ENCODE results near the gene ZNF581. TPM values are rescaled to one million over a fixed set of nuclear protein-coding genes. Genes with fewer than 3 reads are reported as not detected.

Gene ZNF581
- total RNA-seq, 4 donors from 2014 or later, result 16.3 to 27.1 (median 20.2) TPM

DNA sequence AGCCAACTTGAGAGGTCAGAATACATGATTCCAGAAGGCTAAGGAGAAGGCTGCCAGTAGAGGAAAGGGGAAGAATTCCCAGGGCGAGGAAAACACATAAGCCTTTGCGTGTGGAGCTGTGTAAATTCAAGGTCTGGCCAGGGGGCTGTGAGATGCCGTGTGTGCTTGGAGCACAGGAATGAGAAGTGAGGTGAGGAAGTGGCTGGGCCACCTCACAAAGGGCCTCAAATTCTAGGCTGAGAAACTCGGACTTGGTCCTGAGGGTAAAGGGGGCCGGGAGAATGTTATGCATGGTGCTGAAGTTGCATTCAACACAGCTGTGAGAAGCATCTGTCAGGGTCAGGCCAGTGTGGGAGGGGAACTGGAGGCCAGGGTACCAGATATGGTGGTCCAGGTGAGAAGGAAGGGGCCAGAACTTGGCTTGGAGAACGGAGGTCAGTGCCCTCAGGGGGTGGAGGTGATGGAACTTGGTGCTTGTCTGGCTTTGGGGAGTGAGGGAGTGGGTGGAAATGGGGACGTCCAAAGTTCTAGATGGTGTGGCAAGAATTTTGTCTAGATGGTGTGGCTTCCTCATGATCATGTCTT, 7.5 kb upstream of the ZNF581 start:
- 63% methylated on average over 7 of the region's 7 CpGs for WGBS
- H3K27me3 ChIP-seq, result no peaks in the 10 kb centered on the region
- TF ChIP-seq EP300 (IDR thresholded peaks at IDR 0.05), result no peak
- H3K4me1 ChIP-seq, result peaks cover 74% of the 10 kb centered on the region
- H3K4me3 ChIP-seq, result peak overlapping the region; percentile 98
- H3K9me3 ChIP-seq, result no peaks in the 10 kb centered on the region
- no peak for DNase-seq (ENCODE audit: low spot score in 2 of 2)
- no peaks in the 10 kb centered on the region for H3K36me3 ChIP-seq
- H3K27ac ChIP-seq, result peak overlapping the region; percentile 99

DNA sequence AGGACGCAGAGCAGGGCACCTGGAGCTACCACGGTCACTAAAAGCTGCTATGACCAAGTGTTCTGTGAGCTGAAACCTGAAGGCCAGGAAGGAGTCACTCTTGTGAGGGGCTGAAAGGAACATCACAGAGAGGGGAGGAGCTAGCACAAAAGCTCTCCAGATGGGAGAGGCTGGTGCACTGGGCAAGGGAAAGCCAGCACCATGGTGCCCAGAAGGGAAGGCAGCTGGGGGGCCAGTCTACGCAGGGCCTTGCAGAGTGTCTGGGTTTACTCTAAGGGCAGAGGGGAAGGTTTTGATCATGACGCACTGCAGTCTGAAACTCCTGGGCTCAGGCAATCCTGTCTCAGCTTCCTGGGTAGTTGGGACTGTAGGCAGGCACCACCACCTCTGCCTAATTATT, 6.7 kb upstream of the ZNF581 start:
- no peaks in the 10 kb centered on the region for H3K9me3 ChIP-seq
- TF ChIP-seq POLR2A (IDR thresholded peaks at IDR 0.05) (no peak), POLR2AphosphoS5 (IDR thresholded peaks at IDR 0.05) (no peak), EP300 (IDR thresholded peaks at IDR 0.05) (no peak)
- TF ChIP-seq, protein P1, sequence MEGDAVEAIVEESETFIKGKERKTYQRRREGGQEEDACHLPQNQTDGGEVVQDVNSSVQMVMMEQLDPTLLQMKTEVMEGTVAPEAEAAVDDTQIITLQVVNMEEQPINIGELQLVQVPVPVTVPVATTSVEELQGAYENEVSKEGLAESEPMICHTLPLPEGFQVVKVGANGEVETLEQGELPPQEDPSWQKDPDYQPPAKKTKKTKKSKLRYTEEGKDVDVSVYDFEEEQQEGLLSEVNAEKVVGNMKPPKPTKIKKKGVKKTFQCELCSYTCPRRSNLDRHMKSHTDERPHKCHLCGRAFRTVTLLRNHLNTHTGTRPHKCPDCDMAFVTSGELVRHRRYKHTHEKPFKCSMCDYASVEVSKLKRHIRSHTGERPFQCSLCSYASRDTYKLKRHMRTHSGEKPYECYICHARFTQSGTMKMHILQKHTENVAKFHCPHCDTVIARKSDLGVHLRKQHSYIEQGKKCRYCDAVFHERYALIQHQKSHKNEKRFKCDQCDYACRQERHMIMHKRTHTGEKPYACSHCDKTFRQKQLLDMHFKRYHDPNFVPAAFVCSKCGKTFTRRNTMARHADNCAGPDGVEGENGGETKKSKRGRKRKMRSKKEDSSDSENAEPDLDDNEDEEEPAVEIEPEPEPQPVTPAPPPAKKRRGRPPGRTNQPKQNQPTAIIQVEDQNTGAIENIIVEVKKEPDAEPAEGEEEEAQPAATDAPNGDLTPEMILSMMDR (IDR thresholded peaks at IDR 0.05), result no peak
- WGBS, result 81% methylated on average over 4 of the region's 4 CpGs

DNA sequence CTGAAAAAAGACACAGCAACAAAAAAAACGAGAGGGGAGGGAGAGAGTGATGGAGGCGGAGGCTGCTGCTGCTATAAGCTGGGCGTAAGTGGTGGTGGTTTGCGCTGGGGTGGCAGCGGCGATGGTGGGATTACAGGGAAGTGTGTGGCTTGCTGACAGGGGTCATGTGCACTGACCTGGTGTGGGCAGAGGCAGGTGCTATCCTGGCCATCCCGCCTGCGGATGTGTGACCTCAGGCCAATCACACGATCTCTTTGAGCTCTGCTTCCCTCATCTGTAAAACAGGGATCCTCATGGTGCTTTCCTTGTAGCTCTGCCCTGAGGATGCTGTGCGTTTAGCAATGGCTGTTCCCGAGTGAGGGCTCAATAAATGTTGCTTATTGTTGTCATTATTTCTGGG, 5.9 kb upstream of the ZNF581 start:
- Histone ChIP-seq H3K36me3 (no peaks in the 10 kb centered on the region), H3K9me3 (no peaks in the 10 kb centered on the region), H3K27me3 (no peaks in the 10 kb centered on the region), H3K4me3 (no peak overlapping the region), H3K27ac (no peak overlapping the region), H3K4me1 (peaks cover 75% of the 10 kb centered on the region)
- no peak for TF ChIP-seq POLR2AphosphoS5 (IDR thresholded peaks at IDR 0.05)
- TF ChIP-seq POLR2A (IDR thresholded peaks at IDR 0.05), result no peak
- TF ChIP-seq, protein P1 (IDR thresholded peaks at IDR 0.05), result no peak
- no peak for TF ChIP-seq EP300 (IDR thresholded peaks at IDR 0.05)
- 70% methylated on average over 11 of the region's 11 CpGs for WGBS
- DNase-seq (ENCODE audit: low spot score in 2 of 2), result no peak

More for the DNA sequence above, 6.7 kb upstream of the ZNF581 start:
- DNase-seq (ENCODE audit: low spot score in 2 of 2), result no peak
- Histone ChIP-seq H3K27me3 (no peaks in the 10 kb centered on the region), H3K4me3 (peak overlapping the region; percentile 98), H3K36me3 (no peaks in the 10 kb centered on the region), H3K27ac (peak overlapping the region; percentile 4), H3K4me1 (peaks cover 74% of the 10 kb centered on the region)

DNA sequence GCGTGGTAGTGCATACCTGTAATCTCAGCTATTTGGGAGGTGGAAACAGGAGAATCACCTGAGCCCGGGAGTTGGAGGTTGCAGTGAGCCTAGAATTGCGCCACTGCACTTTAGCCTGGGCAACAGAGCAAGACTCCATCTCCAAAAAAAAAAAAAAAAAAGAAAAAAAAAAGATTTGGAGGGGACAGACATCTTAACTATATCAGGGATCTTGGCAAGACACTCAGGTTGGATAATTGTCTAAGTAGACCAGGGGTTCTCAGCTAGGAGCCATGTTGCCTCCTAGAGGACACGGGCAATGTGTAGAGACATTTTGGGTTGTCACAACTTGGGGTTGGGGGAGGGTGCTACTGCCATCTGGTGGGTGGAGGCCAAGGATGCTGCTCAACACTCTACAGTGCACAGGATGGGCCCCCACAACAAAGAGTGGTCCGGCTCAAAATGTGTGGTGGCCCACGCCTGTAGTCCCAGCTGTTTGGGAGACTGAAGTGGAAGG, 4.5 kb upstream of the ZNF581 start:
- H3K27me3 ChIP-seq, result no peaks in the 10 kb centered on the region
- peaks cover 78% of the 10 kb centered on the region for H3K4me1 ChIP-seq
- DNase-seq (ENCODE audit: low spot score in 2 of 2), result no peak
- no peak overlapping the region for H3K4me3 ChIP-seq
- no peaks in the 10 kb centered on the region for H3K36me3 ChIP-seq
- H3K27ac ChIP-seq, result no peak overlapping the region
- 87% methylated on average over 6 of the region's 6 CpGs for WGBS
- TF ChIP-seq, protein P1 (IDR thresholded peaks at IDR 0.05), result peak in 1 of 2 donors; percentile 39
- no peak for TF ChIP-seq POLR2AphosphoS5 (IDR thresholded peaks at IDR 0.05)
- H3K9me3 ChIP-seq, result no peaks in the 10 kb centered on the region

DNA sequence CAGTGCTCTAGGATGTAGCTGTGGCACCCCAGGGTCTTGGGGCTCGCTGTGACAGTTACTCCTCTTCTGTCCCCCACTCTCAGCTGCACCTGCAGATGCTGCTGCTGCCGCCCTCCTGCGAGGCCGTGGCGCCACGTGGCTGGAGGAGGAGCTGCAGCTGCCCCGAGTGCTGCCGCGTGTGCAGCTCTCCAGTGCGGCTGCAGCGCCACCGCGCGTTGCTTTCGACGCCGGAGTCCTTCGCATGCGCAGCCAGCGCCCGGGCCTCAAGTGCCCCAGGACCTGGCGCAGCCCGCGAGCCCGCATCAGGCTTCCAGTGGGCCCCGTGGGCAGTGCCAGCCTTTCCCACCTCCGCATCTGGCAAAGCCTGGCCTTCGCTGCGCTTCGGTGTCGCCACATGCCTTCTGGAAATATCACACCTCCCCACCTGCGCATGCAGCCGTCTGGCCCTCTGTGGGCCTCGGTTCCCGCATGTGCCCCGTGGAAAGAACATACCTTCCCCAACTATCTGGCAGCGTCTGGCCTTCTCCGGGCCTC, 3.3 kb upstream of the ZNF581 start:
- WGBS, result 5% methylated on average over 15 of the region's 38 CpGs
- Histone ChIP-seq H3K4me1 (peaks cover 85% of the 10 kb centered on the region), H3K27me3 (no peaks in the 10 kb centered on the region), H3K9me3 (no peaks in the 10 kb centered on the region), H3K36me3 (peaks cover 4% of the 10 kb centered on the region), H3K4me3 (peak overlapping the region; percentile 93), H3K27ac (peak overlapping the region; percentile 87)
- TF ChIP-seq EP300 (IDR thresholded peaks at IDR 0.05), result no peak
- TF ChIP-seq, protein P1 (IDR thresholded peaks at IDR 0.05), result peak; percentile 25 to 83
- no peak for DNase-seq (ENCODE audit: low spot score in 2 of 2)

Data from suprapubic skin (tissue), 4 donors.